BLaER1 (cell line): ENCODE results near the gene L3MBTL1.
"Not testable (repeated sequence)": the region's sequence is repeated elsewhere in the genome, so short reads cannot be mapped to it uniquely, and the experiment has no call there.

Experiments
- H3K27ac ChIP-seq: shearing (Covaris generic); formaldehyde crosslinking; 2 replicates; pipeline ENCODE4 v1.8.1; 2022
- H3K27me3 ChIP-seq: shearing (Covaris generic); formaldehyde crosslinking; 2 replicates; pipeline ENCODE4 v1.8.1; 2022
- H3K36me3 ChIP-seq: shearing (Covaris generic); formaldehyde crosslinking; 2 replicates; pipeline ENCODE4 v1.8.1; 2022
- H3K4me1 ChIP-seq: shearing (Covaris generic); formaldehyde crosslinking; 2 replicates; pipeline ENCODE4 v1.8.1; 2022
- H3K4me2 ChIP-seq: shearing (Covaris generic); formaldehyde crosslinking; 2 replicates; pipeline ENCODE4 v1.8.1; 2022
- H3K4me3 ChIP-seq: shearing (Covaris generic); formaldehyde crosslinking; 2 replicates; pipeline ENCODE4 v1.8.1; 2022
- H3K9ac ChIP-seq: shearing (Covaris generic); formaldehyde crosslinking; 2 replicates; pipeline ENCODE4 v1.8.1; 2022
- H3K9me3 ChIP-seq: shearing (Covaris generic); formaldehyde crosslinking; 2 replicates; pipeline ENCODE4 v1.8.1; 2022
- H4K20me1 ChIP-seq: shearing (Covaris generic); formaldehyde crosslinking; 2 replicates; pipeline ENCODE4 v1.8.1; 2022
- Cebpa-rat ChIP-seq: shearing (Covaris generic); IDR thresholded peaks from 2 replicates; pipeline ENCODE4 v1.8.1; 2022

Gene L3MBTL1

DNA sequence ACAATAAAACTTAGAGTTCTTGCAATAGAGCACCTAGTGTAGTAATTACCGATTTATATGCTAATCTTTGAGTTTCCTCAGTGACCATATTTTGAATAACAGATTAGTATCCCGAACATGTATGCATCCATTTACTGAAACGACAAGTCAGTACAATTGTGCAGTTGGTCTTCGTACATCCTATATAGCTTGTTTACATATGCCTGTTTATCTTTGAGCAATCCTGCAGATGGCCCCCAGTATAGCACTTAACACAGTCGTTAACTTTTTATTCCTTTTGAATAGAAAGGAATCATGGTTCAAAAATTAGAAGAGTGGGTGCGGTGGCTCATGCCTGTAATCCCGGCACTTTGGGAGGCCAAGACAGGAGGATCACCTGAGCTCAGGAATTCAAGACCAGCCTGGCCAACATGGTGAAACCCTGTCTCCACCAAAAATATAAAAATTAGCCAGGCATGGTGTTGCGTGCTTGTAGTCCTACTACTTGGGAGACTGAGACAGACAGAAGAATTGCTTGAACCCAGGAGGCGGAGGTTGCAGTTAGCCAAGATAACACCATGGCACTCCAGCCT, 43.2 kb upstream of the L3MBTL1 start:
- H4K20me1 ChIP-seq, result peaks cover 100% of the 10 kb centered on the region
- H3K36me3 ChIP-seq, result peaks cover 96% of the 10 kb centered on the region
- no peak overlapping the region for H3K27ac ChIP-seq
- H3K9ac ChIP-seq, result no peak overlapping the region
- H3K9me3 ChIP-seq, result no peaks in the 10 kb centered on the region
- peaks cover 11% of the 10 kb centered on the region for H3K4me1 ChIP-seq
- no peaks in the 10 kb centered on the region for H3K27me3 ChIP-seq
- H3K4me3 ChIP-seq, result no peak overlapping the region
- TF ChIP-seq Cebpa-rat, result no peak
- H3K4me2 ChIP-seq, result no peak overlapping the region

GRCh38 chr20:43465625-43465943, 41.9 kb upstream of the L3MBTL1 start:
- no peaks in the 10 kb centered on the region for H3K27me3 ChIP-seq
- no peaks in the 10 kb centered on the region; the same call in 1 of the 2 replicates for H3K4me1 ChIP-seq
- H3K27ac ChIP-seq, result no peak overlapping the region
- TF ChIP-seq Cebpa-rat, result no peak
- peaks cover 96% of the 10 kb centered on the region for H3K36me3 ChIP-seq
- H3K4me3 ChIP-seq, result no peak overlapping the region
- H4K20me1 ChIP-seq, result peaks cover 100% of the 10 kb centered on the region
- H3K4me2 ChIP-seq, result no peak overlapping the region
- no peaks in the 10 kb centered on the region for H3K9me3 ChIP-seq
- H3K9ac ChIP-seq, result no peak overlapping the region

DNA sequence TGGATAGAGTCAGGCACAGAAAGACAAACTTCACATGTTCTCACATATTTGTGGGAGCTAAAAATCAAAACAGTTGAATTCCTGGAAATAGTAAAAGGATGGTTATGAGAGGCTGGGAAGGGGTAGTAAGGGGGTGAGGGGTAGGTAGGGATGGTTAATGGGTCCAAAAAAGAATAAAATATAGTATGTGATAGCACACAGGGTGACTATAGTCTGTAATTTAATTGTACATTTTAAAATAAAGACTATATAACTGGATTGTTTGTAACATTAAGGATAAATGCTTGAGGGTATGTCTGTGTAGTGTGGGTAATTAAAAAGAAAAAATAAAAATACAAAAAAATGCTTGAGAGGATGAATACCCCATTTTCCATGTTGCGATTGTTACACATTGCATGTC, 39.9 kb upstream of the L3MBTL1 start:
- Histone ChIP-seq H3K9ac (no peak overlapping the region), H3K4me3 (no peak overlapping the region), H3K4me2 (no peak overlapping the region), H4K20me1 (peaks cover 93% of the 10 kb centered on the region), H3K27ac (no peak overlapping the region), H3K9me3 (no peaks in the 10 kb centered on the region), H3K36me3 (peaks cover 95% of the 10 kb centered on the region), H3K27me3 (no peaks in the 10 kb centered on the region), H3K4me1 (no peaks in the 10 kb centered on the region)
- no peak for TF ChIP-seq Cebpa-rat

GRCh38 chr20:43472671-43473380, 34.7 kb upstream of the L3MBTL1 start:
- no peak overlapping the region for H3K9ac ChIP-seq
- H3K4me2 ChIP-seq, result no peak overlapping the region

DNA sequence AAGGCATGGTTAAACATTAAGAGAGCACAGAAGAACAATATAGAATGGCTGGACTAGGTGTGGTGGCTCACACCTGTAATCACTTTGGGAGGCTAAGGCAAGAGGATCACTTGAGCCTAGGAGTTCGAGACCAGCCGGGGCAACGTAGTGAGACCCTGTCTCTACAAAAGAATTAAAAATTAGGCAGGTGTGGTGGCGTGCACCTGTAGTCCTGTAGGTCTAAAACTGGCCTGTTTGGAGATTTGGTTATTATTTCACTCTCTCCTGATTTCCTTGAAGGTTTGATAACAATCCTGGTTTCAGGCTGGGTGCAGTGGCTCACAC, 34.2 kb upstream of the L3MBTL1 start:
- H3K9me3 ChIP-seq, result no peaks in the 10 kb centered on the region

More at GRCh38 chr20:43472671-43473380, 34.7 kb upstream of the L3MBTL1 start:
- no peak for TF ChIP-seq Cebpa-rat
- no peaks in the 10 kb centered on the region for H3K9me3 ChIP-seq
- H4K20me1 ChIP-seq, result peaks cover 47% of the 10 kb centered on the region
- H3K36me3 ChIP-seq, result peaks cover 46% of the 10 kb centered on the region
- H3K4me1 ChIP-seq, result no peaks in the 10 kb centered on the region
- H3K4me3 ChIP-seq, result no peak overlapping the region
- no peak overlapping the region for H3K27ac ChIP-seq
- H3K27me3 ChIP-seq, result no peaks in the 10 kb centered on the region

DNA sequence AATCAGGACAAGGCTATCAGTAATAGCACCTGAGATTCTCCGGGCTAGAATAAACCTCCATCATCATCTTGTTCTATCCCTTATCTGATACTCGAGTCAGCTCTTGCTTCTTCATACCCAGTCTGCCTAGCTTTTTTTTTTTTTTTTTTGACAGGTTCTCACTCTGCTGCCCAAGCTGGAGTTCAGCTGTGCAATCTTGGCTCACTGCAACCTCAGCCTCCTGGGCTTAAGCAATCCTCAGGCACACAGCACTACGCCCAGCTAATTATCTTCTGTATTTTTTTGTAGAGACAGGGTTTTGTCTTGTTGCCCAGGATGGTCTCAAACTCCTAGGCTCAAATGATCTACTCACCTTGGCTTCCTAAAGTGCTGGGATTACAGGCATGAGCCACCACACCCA, 30.3 kb upstream of the L3MBTL1 start:
- Histone ChIP-seq H3K4me2 (no peak overlapping the region), H3K27ac (no peak overlapping the region), H3K4me3 (no peak overlapping the region), H3K36me3 (0 out of 2 replicates have a peak, but pooled peaks cover 5% of the 10 kb centered on the region), H3K9ac (no peak overlapping the region), H4K20me1 (0 out of 2 replicates have a peak, but pooled peaks cover 10% of the 10 kb centered on the region), H3K27me3 (0 out of 2 replicates have a peak, but pooled peaks cover 2% of the 10 kb centered on the region), H3K9me3 (peaks cover 11% of the 10 kb centered on the region), H3K4me1 (no peaks in the 10 kb centered on the region)
- no peak for TF ChIP-seq Cebpa-rat

More for the DNA sequence above, 34.2 kb upstream of the L3MBTL1 start:
- Histone ChIP-seq H3K36me3 (peaks cover 42% of the 10 kb centered on the region), H3K4me3 (no peak overlapping the region), H3K27ac (no peak overlapping the region), H3K9ac (no peak overlapping the region), H3K4me1 (no peaks in the 10 kb centered on the region), H4K20me1 (peaks cover 41% of the 10 kb centered on the region), H3K27me3 (no peaks in the 10 kb centered on the region), H3K4me2 (no peak overlapping the region)
- TF ChIP-seq Cebpa-rat, result no peak

GRCh38 chr20:43477619-43478018, 29.9 kb upstream of the L3MBTL1 start:
- TF ChIP-seq Cebpa-rat, result no peak
- no peak overlapping the region for H3K27ac ChIP-seq
- H3K4me2 ChIP-seq, result no peak overlapping the region
- H3K27me3 ChIP-seq, result 0 out of 2 replicates have a peak, but pooled peaks cover 2% of the 10 kb centered on the region
- H3K9ac ChIP-seq, result no peak overlapping the region
- H4K20me1 ChIP-seq, result 0 out of 2 replicates have a peak, but pooled peaks cover 6% of the 10 kb centered on the region
- no peak overlapping the region for H3K4me3 ChIP-seq
- H3K36me3 ChIP-seq, result 0 out of 2 replicates have a peak, but pooled peaks cover under 1% of the 10 kb centered on the region
- H3K9me3 ChIP-seq, result peaks cover 11% of the 10 kb centered on the region
- no peaks in the 10 kb centered on the region for H3K4me1 ChIP-seq

DNA sequence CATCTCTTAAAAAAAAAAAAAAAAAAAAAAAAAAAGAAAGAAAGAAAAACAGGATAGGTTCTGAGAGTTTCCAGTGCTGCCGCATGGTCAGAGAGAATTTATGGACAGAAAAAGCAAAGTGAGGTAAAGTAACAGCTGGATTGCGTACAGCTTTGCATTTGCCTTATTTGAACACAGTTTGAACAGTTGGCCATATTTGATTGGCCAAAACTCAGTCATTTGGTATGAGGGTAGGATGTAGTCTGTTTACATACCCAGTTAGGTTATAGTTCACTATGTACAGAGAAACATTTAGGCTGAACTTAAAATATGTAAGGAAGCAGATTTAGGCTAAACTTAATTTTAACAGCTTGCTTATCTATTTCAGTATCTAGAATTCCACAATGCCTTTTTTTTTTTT, 17.5 kb upstream of the L3MBTL1 start:
- Histone ChIP-seq H4K20me1 (no peaks in the 10 kb centered on the region), H3K27ac (no peak overlapping the region), H3K36me3 (peaks cover 6% of the 10 kb centered on the region; the same call in 1 of the 2 replicates), H3K27me3 (no peaks in the 10 kb centered on the region), H3K4me2 (no peak overlapping the region), H3K9ac (no peak overlapping the region), H3K4me3 (no peak overlapping the region), H3K4me1 (no peaks in the 10 kb centered on the region), H3K9me3 (peaks cover 29% of the 10 kb centered on the region)
- no peak for TF ChIP-seq Cebpa-rat

DNA sequence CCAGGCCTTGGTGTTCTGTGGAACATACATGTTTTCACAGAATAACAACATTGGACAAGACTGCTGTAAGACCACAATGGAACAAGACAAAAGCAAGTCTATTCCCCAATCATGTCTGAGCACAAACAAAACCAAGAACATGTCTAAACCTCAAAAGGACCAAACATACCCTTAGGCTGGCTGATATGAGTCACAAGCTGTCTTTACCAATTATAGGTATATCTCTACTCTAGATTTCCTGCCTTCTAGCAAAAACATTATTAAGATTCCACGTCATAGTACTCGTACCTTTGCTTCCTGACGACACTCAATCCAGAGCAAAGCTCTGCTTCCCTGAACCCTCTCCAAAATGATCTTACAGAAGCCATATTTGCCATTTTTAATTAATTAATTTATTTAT, 15.4 kb upstream of the L3MBTL1 start:
- no peaks in the 10 kb centered on the region for H3K27me3 ChIP-seq
- no peak for TF ChIP-seq Cebpa-rat
- no peaks in the 10 kb centered on the region for H3K4me1 ChIP-seq
- no peak overlapping the region for H3K4me2 ChIP-seq
- H3K9me3 ChIP-seq, result peaks cover 9% of the 10 kb centered on the region
- no peak overlapping the region for H3K4me3 ChIP-seq
- H4K20me1 ChIP-seq, result no peaks in the 10 kb centered on the region
- H3K27ac ChIP-seq, result no peak overlapping the region
- peaks cover 1% of the 10 kb centered on the region; the same call in 1 of the 2 replicates for H3K36me3 ChIP-seq
- no peak overlapping the region for H3K9ac ChIP-seq

DNA sequence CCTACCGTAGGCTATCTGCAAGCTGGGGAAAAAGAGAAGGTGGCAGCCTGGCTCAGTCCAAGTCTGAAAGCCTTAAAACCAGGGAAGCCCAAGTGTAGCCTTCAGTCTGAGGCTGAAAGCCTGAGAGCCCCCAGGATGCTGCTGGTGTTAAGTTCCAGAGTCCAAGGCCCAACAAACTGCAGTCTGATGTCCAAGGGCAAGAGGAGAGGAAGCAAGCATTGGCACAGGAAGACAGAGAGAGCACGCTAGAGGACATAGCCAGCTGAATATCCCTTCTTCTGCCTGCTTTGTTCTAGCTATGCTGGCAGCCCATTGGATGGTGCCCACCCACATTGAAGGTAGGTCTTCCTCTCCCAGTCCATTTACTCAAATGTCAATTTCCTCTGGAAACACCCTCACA, 12.1 kb upstream of the L3MBTL1 start:
- Histone ChIP-seq H3K4me2 (no peak overlapping the region), H4K20me1 (no peaks in the 10 kb centered on the region), H3K4me1 (no peaks in the 10 kb centered on the region), H3K27me3 (no peaks in the 10 kb centered on the region), H3K4me3 (no peak overlapping the region), H3K36me3 (no peaks in the 10 kb centered on the region), H3K27ac (no peak overlapping the region), H3K9ac (no peak overlapping the region), H3K9me3 (no peaks in the 10 kb centered on the region)
- TF ChIP-seq Cebpa-rat, result no peak

- H3K27me3 ChIP-seq, result peaks cover 20% of the 10 kb centered on the region
- not testable (repeated sequence) for H3K4me1 ChIP-seq, H3K4me2 ChIP-seq, H3K9ac ChIP-seq, H3K36me3 ChIP-seq, H3K9me3 ChIP-seq, H3K27ac ChIP-seq, H4K20me1 ChIP-seq, H3K4me3 ChIP-seq
Measured at GRCh38 chr20:43502021-43502420, 5.5 kb upstream of the L3MBTL1 start.
